ENCODE measurements around the gene PLEKHD1. TPM values are rescaled to one million over a fixed set of nuclear protein-coding genes. Genes with fewer than 3 reads are reported as not detected.

Gene PLEKHD1
- total and polyA plus RNA-seq, 2 donors (not counting 1 experiment from before 2014, with no cell fraction given) = under 0.01 to 0.01 TPM

GRCh38 chr14:69554500-69554899 is 70.0 kb downstream of the PLEKHD1 start:
- no peak for DNase-seq (ENCODE audit: low read depth in 2 of 2)
- H3K9ac ChIP-seq (ENCODE audit: insufficient read depth, low read length) = no peak overlapping the region

DNA sequence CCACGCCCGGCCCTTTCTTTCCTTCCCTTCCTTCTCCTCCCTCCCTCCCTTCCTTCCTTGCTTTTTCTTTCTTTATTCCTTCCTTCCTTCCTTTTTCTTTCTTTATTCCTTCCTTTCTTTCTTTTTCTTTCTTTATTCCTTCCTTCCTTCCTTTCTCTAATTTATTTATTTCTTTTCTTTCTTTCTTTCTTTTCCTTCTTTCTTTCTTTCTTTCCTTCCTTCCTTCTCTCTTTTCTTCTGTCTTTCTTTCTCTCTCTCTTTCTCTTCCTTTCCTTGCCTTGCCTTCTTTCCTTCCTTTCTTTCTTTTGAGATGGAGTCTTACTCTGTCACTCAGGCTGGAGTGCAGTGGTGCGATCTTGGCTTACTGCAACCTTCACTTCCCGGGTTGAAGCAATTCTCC is 74.2 kb downstream of the PLEKHD1 start:
- H3K9me3 ChIP-seq (ENCODE audit: control insufficient read depth, insufficient read depth, low read depth, low read length) = no peaks in the 10 kb centered on the region
- TF ChIP-seq CTCF (conservative IDR thresholded peaks at IDR 0.05 in 1 of 2, IDR thresholded peaks at IDR 0.05 in 1 of 2; ENCODE audit: low read depth in 1 of 2, low read length in 2 of 2) (no peak), EZH2 (IDR thresholded peaks at IDR 0.05; ENCODE audit: low read length, missing control alignments) (no peak)
- no peaks in the 10 kb centered on the region for H3K79me2 ChIP-seq (ENCODE audit: control insufficient read depth, insufficient read depth, low read length)
- DNase-seq (ENCODE audit: low read depth in 2 of 2) = no peak
- H4K20me1 ChIP-seq (ENCODE audit: control insufficient read depth, extremely low read depth, insufficient read depth, low read length) = no peaks in the 10 kb centered on the region
- no peak overlapping the region for H2AFZ ChIP-seq (ENCODE audit: low read length)
- no peak overlapping the region for H3K4me2 ChIP-seq (ENCODE audit: extremely low read depth, insufficient read depth, low read length)
- no peak overlapping the region for H3K27ac ChIP-seq (ENCODE audit: insufficient read depth, low read length)
- no peak overlapping the region for H3K9ac ChIP-seq (ENCODE audit: insufficient read depth, low read length)
- H3K27me3 ChIP-seq (ENCODE audit: control insufficient read depth, insufficient read depth, low read length) = peaks cover 25% of the 10 kb centered on the region
- no peaks in the 10 kb centered on the region for H3K4me1 ChIP-seq (ENCODE audit: control insufficient read depth, extremely low read depth, insufficient read depth, low read length)
- no peaks in the 10 kb centered on the region for H3K36me3 ChIP-seq (ENCODE audit: control insufficient read depth, insufficient read depth, low read length)
- H3K4me3 ChIP-seq (replicated peaks in 1 of 4; ENCODE audit: control extremely low read depth in 1 of 4, insufficient read depth in 1 of 4, low read depth in 3 of 4, low read length in 4 of 4) = no peak overlapping the region

More at GRCh38 chr14:69554500-69554899, 70.0 kb downstream of the PLEKHD1 start:
- no peak for TF ChIP-seq EZH2 (IDR thresholded peaks at IDR 0.05; ENCODE audit: low read length, missing control alignments)
- TF ChIP-seq CTCF (conservative IDR thresholded peaks at IDR 0.05 in 1 of 2, IDR thresholded peaks at IDR 0.05 in 1 of 2; ENCODE audit: low read depth in 1 of 2, low read length in 2 of 2) = no peak
- H4K20me1 ChIP-seq (ENCODE audit: control insufficient read depth, extremely low read depth, insufficient read depth, low read length) = no peaks in the 10 kb centered on the region
- no peaks in the 10 kb centered on the region for H3K9me3 ChIP-seq (ENCODE audit: control insufficient read depth, insufficient read depth, low read depth, low read length)
- H3K27me3 ChIP-seq (ENCODE audit: control insufficient read depth, insufficient read depth, low read length) = peaks cover 3% of the 10 kb centered on the region
- no peak overlapping the region for H3K4me3 ChIP-seq (replicated peaks in 1 of 4; ENCODE audit: control extremely low read depth in 1 of 4, insufficient read depth in 1 of 4, low read depth in 3 of 4, low read length in 4 of 4)
- no peak overlapping the region for H2AFZ ChIP-seq (ENCODE audit: low read length)
- no peaks in the 10 kb centered on the region for H3K79me2 ChIP-seq (ENCODE audit: control insufficient read depth, insufficient read depth, low read length)
- H3K4me1 ChIP-seq (ENCODE audit: control insufficient read depth, extremely low read depth, insufficient read depth, low read length) = no peaks in the 10 kb centered on the region
- no peak overlapping the region for H3K4me2 ChIP-seq (ENCODE audit: extremely low read depth, insufficient read depth, low read length)
- no peaks in the 10 kb centered on the region for H3K36me3 ChIP-seq (ENCODE audit: control insufficient read depth, insufficient read depth, low read length)
- no peak overlapping the region for H3K27ac ChIP-seq (ENCODE audit: insufficient read depth, low read length)

DNA sequence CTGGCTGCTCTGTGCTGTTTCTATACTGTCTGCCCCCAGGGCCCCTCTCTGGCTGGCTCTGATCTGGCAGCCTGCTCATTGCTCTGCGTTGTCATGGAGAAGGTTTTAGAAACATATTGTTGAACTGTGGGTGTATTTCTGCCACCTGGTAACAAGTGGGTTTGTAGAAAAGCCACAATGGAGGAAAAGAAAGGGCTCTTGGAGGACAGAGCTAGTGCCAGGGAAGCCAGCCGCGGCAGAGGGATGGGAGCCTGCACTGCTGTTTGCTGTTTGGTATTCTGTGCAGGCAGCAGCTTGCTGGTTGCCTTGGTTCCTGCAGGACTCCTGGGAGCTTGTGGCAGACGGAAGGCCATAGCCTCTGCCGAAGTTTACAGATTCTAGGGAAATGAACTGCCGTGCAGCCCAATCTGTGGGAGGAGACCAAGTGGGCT is 75.1 kb downstream of the PLEKHD1 start:
- Histone ChIP-seq H3K4me1 (ENCODE audit: control insufficient read depth, extremely low read depth, insufficient read depth, low read length) (no peaks in the 10 kb centered on the region), H3K27me3 (ENCODE audit: control insufficient read depth, insufficient read depth, low read length) (peaks cover 25% of the 10 kb centered on the region), H3K79me2 (ENCODE audit: control insufficient read depth, insufficient read depth, low read length) (no peaks in the 10 kb centered on the region), H3K4me2 (ENCODE audit: extremely low read depth, insufficient read depth, low read length) (no peak overlapping the region), H3K4me3 (replicated peaks in 1 of 4; ENCODE audit: control extremely low read depth in 1 of 4, insufficient read depth in 1 of 4, low read depth in 3 of 4, low read length in 4 of 4) (no peak overlapping the region), H4K20me1 (ENCODE audit: control insufficient read depth, extremely low read depth, insufficient read depth, low read length) (no peaks in the 10 kb centered on the region), H2AFZ (ENCODE audit: low read length) (no peak overlapping the region), H3K9me3 (ENCODE audit: control insufficient read depth, insufficient read depth, low read depth, low read length) (no peaks in the 10 kb centered on the region), H3K36me3 (ENCODE audit: control insufficient read depth, insufficient read depth, low read length) (no peaks in the 10 kb centered on the region), H3K9ac (ENCODE audit: insufficient read depth, low read length) (no peak overlapping the region), H3K27ac (ENCODE audit: insufficient read depth, low read length) (no peak overlapping the region)
- TF ChIP-seq EZH2 (IDR thresholded peaks at IDR 0.05; ENCODE audit: low read length, missing control alignments) (no peak), CTCF (conservative IDR thresholded peaks at IDR 0.05 in 1 of 2, IDR thresholded peaks at IDR 0.05 in 1 of 2; ENCODE audit: low read depth in 1 of 2, low read length in 2 of 2) (no peak)
- no peak for DNase-seq (ENCODE audit: low read depth in 2 of 2)

Measured in fibroblast of lung (primary cell).